ENCODE measurements around the gene MAGEB17. TPM values are rescaled to one million over a fixed set of nuclear protein-coding genes. Genes with fewer than 3 reads are reported as not detected.
"Not testable (repeated sequence)": the region's sequence is repeated elsewhere in the genome, so short reads cannot be mapped to it uniquely, and the experiment has no call there.

MAGEB17 gene
- polyA plus RNA-seq (ENCODE audit: insufficient read length), result not detected

GRCh38 chrX:16167181-16167580 lies at the start of gene MAGEB17:
Gene MAGEB17 (plus strand): TSS chrX:16167481. CDS start chrX:16170383, 2,902 bp downstream.
- DNase-seq (ENCODE audit: low read depth), result no peak

DNA sequence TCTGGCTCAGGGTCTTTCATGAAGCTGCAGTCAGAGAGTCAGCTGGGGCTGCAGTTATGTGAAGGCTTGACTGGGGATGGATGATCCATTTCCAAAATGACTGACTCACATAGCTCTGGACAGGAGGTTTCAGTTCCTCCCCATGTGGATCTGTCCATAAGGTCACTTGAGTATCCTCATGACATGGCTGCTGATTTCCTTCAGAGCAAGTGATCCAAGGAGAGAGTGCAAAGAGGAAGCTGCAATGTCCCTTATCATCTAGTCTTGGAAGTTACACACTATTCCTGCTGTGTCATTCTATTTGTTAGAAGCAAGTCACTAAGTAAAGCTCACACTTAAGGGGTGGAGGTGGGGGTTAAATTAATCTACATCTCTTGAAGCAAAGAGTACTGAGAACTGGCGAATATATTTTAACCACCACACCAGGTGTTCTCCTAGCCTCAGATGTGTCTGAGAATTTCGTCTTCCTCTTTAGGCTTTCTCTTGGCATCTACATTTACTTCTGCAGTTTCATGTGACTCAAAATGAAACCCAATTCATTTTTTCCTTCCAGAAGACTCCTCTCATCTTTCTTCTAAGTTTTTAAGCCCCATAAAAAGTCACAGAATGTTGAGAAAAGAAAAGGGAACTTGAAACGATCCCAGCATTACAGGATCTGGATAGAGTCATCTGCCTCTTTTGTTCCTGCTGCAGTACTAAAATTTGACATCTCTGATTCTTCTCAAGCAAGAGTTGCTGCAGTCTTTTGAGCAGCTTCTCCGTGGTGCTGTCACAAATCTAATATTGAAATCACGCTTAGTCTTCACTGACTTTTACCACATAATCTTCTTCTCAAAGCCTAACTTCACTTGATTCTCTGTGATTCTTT lies 47.7 kb upstream of the MAGEB17 start:
- no peak for DNase-seq (ENCODE audit: low read depth)

- DNase-seq (ENCODE audit: low read depth), result no peak
These were observed 46.9 kb upstream of the MAGEB17 start for GRCh38 chrX:16120431-16120830.

- DNase-seq (ENCODE audit: low read depth), result peak; percentile 57
These were observed 44.0 kb upstream of the MAGEB17 start, which contains the start of gene GRPR for GRCh38 chrX:16123222-16123786. Gene GRPR (plus strand): TSS chrX:16123565. CDS start chrX:16123954, 389 bp downstream.

DNA sequence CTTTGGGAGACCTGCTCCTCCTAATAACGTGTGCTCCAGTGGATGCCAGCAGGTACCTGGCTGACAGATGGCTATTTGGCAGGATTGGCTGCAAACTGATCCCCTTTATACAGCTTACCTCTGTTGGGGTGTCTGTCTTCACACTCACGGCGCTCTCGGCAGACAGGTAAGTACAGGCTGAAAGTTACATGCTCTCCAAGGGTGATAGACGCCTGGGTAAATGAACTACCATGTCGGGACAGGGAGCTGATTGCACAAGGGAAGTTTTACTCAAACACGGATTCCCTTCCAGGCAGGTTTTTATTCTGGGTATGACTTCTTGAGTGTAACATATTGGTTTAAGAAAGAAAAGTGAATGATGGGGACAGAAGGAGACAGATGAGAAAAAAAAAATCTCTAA lies 43.1 kb upstream of the MAGEB17 start:
- no peak for DNase-seq (ENCODE audit: low read depth)

DNA sequence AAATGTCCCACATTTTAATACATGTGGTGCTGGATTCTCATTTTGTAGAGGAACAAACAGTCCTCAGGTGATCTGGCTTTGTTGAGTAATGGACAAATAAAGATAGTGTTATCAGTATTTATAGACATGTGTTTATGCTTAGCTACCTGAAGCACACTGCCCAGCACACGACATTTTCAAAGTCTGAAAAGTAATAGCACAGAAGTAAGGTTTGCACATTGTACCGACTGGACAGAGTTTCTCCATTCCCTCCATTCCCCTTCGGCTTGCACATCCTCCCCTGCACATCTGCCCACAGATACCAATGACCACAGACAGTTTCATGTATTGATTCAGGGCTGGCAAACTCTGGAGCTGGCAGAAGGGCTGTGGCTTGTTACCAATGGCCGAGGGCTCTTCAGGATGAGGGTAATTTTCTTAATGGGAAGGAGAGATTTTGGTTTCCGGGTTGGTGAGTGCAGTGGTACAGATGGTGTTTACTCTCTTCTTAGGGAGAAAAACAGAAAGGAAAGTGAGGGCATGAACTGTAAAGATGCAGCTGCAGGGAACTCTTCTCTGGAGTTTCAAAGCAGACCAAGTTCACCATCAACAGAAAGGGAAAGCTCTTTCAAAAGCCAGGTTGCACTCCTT lies 41.6 kb upstream of the MAGEB17 start:
- DNase-seq (ENCODE audit: low read depth), result no peak

- no peak for DNase-seq (ENCODE audit: low read depth)
These were observed 36.6 kb upstream of the MAGEB17 start for GRCh38 chrX:16130707-16131106.

DNA sequence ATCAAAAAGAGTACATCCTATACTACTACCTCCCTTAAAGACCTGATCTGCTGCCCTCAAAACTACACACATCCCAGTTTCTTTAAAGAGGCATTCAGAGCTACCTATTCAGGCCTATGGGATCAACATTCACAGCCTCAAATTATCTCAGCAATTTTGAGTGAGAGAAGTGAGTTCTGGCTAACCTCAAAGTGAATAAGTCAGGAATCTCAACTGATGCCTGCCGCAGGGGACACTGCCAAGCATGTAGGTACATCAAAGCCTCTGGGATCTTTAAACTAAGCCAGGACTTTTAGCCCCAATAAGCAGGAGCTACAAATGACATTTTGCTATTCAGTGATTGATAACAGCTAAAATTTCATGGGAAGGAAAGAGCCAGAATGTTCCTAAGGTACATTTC lies 32.3 kb upstream of the MAGEB17 start:
- no peak for DNase-seq (ENCODE audit: low read depth)

DNA sequence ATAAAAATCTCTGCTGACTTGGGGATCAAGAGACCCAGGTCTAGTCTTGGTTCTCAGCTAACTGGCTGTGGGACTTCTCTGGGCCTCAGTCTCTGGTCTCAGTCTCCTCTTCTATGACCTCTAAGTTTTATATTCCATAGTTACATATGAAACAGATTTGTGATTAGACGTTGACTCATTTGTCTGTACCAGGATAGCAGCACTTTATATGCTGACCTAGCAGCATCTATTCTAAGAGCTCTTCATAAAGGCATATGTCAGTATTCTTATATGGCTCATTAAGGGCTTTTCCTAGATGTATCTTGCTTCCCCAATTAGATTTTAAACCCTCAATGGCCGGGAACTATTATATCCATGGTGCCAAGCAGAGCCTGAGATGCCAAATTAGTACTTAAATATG lies 31.2 kb upstream of the MAGEB17 start:
- DNase-seq (ENCODE audit: low read depth), result no peak

DNA sequence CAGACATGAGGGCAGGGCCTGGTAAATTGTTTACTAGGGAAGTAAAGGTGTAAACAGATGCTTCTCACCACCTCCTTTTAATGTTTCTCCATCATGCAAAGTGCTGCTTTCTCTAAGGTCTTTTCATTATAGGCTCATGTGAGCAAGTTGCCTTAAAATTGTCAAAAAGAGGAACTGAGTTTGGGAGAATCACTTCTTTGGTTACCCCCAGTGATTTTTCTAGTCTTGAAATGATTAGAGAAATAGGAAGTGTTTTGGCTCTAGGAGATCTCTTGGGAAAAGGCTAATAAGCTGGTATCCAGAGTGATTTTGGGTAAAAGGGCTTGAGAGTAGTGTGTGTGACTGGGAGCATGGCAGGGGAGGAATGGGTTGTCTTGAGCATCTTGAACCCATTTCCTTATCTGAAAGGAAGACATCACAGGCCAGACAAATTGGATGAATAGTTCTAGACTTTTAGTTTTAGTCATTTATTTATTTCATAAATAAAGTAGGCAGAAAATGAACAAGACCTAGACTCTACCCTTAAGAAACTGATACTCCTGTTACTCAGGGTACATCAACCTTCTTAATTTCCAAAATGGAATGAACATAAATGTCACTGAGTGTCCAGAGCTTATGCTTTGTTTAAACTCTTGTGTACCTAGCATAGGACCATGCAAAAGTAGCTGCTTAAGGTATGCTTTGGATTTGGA lies 29.7 kb upstream of the MAGEB17 start:
- no peak for DNase-seq (ENCODE audit: low read depth)

DNA sequence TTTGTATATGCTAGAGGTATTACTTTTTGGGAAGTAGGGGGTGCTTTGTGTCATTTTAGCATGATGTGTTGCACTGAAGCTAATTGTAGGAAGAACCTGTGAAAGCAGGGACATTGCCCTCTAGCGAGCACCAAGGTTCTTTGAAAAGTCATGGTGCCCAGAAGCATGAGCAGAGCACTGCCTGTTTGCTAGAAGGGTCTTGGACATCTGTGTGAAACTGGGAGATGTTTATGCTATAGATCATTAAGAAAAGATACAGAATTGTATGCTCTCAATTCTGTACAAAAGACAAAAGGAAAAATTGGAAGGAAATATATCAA lies 29.2 kb upstream of the MAGEB17 start:
- DNase-seq (ENCODE audit: low read depth), result no peak

DNA sequence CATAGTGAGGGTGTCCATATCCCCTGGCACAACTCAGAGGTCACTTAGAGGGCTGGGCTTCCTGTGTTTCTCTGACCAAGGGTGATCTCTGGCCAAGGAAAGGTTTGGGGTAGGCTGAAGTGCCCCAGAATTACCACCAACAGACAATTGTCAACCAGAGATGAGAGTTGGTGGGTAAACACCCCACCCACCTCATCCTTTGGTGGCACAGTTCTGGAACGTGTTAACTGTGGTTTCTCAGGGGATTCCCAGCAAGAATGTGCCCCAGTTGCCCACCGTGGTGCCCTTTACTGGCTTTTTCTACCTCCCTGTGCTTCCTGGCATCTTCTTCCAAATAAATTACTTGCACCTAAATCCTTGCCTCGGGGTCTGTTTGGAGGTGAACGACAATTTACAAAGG lies 26.8 kb upstream of the MAGEB17 start:
- DNase-seq (ENCODE audit: low read depth), result no peak

GRCh38 chrX:16140983-16141382 lies 26.3 kb upstream of the MAGEB17 start:
- DNase-seq (ENCODE audit: low read depth), result no peak

DNA sequence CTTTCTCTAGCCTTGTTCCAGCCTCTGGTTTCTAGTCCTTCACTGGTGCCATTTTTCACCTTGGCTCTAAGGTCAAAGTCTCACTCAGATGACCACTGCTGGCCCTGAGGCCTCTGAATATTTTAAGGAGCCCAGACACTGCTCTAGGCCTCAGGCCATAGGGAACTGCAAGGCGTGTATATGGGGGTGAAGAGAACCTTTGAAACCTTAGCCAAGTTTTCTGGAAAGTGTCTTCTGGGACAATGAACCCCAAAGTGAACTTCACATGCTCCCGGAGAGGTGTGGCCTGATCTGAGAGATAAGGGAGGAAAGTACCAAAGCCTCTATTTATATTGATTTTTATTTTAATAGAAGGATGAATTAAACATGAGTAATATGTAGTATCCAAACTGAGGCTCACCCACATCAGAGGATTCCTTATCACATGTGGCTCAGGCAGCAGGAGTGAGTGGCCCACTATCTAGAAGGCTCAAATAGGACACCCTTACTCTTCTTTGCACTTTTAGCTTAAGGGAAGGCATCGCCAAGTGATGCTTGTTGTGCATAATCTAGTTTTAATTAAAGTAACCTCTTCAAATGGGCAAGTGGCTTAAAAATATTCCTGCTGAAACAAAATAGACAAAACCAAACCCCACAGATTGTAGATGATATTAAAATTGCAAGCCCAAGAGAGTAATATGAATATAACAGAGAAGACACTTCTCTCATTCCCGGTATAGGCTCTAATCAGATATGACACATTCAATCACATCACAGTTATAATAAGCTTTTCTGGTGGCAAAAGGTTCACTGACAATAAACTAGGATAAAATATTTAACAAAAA lies 25.6 kb upstream of the MAGEB17 start:
- no peak for DNase-seq (ENCODE audit: low read depth)

GRCh38 chrX:16142246-16142558 lies 25.1 kb upstream of the MAGEB17 start:
- DNase-seq (ENCODE audit: low read depth), result no peak

DNA sequence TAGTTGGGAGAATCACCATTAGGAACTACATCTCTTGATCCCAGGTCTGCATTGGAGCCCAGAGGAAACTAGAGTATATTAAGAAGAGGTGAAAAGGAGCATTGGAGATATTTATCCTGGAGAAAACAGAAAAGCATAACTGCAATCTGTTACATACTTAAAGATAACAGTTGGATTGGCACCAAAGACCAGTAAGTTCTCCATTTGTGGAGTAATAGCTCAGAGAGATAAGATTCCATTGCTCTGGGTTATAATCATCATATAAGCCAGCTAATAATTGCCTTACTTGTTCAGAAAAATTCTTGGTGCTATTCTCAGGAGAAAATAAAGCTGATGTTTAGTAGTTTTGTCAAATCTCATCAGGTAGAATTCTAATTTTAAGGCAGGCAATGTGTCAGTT lies 23.3 kb upstream of the MAGEB17 start:
- DNase-seq (ENCODE audit: low read depth), result no peak

DNA sequence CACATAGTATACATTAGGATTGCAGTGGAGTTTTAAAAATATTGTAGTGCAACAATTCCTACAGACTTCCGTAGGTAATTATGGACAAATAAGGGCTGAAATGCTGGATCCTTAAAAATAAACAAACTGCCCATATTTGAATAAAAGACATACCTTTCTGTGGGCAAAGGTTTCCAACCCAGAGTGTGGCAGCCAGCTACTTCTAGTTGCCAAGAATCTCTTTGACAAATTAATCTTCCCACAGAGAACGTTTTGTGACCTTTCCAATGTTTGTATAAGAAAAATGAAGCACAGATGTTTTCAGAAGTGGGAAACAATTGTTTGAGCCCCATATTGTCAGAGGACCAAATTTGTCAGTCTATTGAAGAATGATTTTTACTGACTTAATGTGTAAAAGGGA lies 22.9 kb upstream of the MAGEB17 start:
- no peak for DNase-seq (ENCODE audit: low read depth)

- not testable (repeated sequence) for DNase-seq (ENCODE audit: low read depth)
These were observed 22.2 kb upstream of the MAGEB17 start for GRCh38 chrX:16145093-16145492.

GRCh38 chrX:16145656-16146055 lies 21.6 kb upstream of the MAGEB17 start:
- no peak for DNase-seq (ENCODE audit: low read depth)

- DNase-seq (ENCODE audit: low read depth), result no peak
These were observed 18.4 kb upstream of the MAGEB17 start for GRCh38 chrX:16148896-16149295.

DNA sequence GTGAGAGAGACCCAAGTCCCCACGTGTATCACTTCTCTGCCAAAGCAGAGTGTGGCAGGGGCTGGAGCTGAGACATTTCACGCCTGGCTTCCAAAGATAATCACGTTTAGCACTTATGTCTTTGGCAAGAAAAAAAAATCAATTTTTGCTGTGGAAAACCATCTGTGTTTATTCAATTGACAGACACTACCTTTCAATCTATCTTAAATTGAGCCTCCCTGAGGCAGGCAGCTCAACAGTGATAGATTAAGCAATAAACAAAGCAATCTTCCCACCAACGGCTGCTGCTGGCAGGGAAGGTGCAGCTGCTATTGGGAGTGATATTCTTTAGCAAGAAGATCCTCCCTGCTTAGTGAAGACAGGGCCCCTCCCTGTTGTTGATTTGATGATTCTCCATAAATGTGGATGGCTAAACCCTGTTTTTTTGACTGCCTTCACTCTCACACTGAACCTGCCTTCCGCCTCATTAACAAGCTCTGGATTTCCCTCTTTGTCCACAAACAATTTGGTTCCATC lies 11.6 kb upstream of the MAGEB17 start:
- no peak for DNase-seq (ENCODE audit: low read depth)
